DND-41 (cell line): Measurements from ENCODE around the gene VPS35L.

ENCODE experiments used
- ATAC-seq: fragments of 200-7000 bp; cut with Tn5 transposase; 3 replicates; pipeline ENCODE4 v1.9.1; 2021; ENCODE audit warnings: low read depth; ENCODE audit not compliant: insufficient read depth
- DNase-seq: peaks from one replicate; pipeline ENCODE4 v3.0.0-alpha.2; 2020
- H2AFZ ChIP-seq: 2 replicates; pipeline ENCODE4 v1.6.0; 2012; ENCODE audit warnings: low read depth, low read length
- H3K27ac ChIP-seq: 2 replicates; pipeline ENCODE4 v1.5.1; 2012; ENCODE audit warnings: low read length, inconsistent platforms
- H3K27me3 ChIP-seq: fragments of 200-600 bp; sonication (generic); 2 replicates; pipeline ENCODE4 v1.6.0; 2012; ENCODE audit warnings: low read length, mild to moderate bottlenecking, inconsistent platforms; ENCODE audit not compliant: insufficient read depth, poor library complexity
- H3K36me3 ChIP-seq: 2 replicates; pipeline ENCODE4 v1.5.1; 2012; ENCODE audit warnings: low read length, inconsistent platforms; ENCODE audit not compliant: insufficient read depth
- H3K4me1 ChIP-seq: 2 replicates; pipeline ENCODE4 v1.5.1; 2012; ENCODE audit warnings: mild to moderate bottlenecking, low read length; ENCODE audit not compliant: insufficient read depth
- H3K4me2 ChIP-seq: 2 replicates; pipeline ENCODE4 v1.6.0; 2012; ENCODE audit warnings: mild to moderate bottlenecking, moderate library complexity, low read length, inconsistent platforms; ENCODE audit not compliant: insufficient read depth
- H3K4me3 ChIP-seq, 2 experiments: fragments of 200-600 bp in 1 of 2; shearing (Covaris generic) in 1 of 2; 2 replicates each; pipeline ENCODE4 v1.5.1; 2012 to 2016; ENCODE audit warnings: inconsistent platforms in 2 of 2, low read length in 2 of 2, mild to moderate bottlenecking in 2 of 2, low read depth in 1 of 2, moderate library complexity in 1 of 2
- H3K79me2 ChIP-seq: 2 replicates; pipeline ENCODE4 v1.6.0; 2012; ENCODE audit warnings: low read length, inconsistent platforms; ENCODE audit not compliant: insufficient read depth
- H3K9ac ChIP-seq: 2 replicates; pipeline ENCODE4 v1.6.0; 2012; ENCODE audit warnings: low read depth, mild to moderate bottlenecking, inconsistent platforms, low read length, moderate library complexity
- H3K9me3 ChIP-seq: 2 replicates; pipeline ENCODE4 v1.5.1; 2012; ENCODE audit warnings: low read length, moderate library complexity, mild to moderate bottlenecking, inconsistent platforms; ENCODE audit not compliant: insufficient read depth, severe bottlenecking
- H4K20me1 ChIP-seq: 2 replicates; pipeline ENCODE4 v1.6.0; 2012; ENCODE audit warnings: low read length; ENCODE audit not compliant: insufficient read depth
- CTCF ChIP-seq: IDR thresholded peaks from 2 replicates; pipeline ENCODE4 v1.5.1; 2012; ENCODE audit warnings: borderline replicate concordance, low read length, moderate library complexity, mild to moderate bottlenecking; ENCODE audit not compliant: poor library complexity, severe bottlenecking; ENCODE audit errors: extremely low read depth
- EZH2 ChIP-seq: IDR thresholded peaks from 3 replicates; pipeline ENCODE4 v1.6.1; 2012; ENCODE audit warnings: borderline replicate concordance, low read depth, mild to moderate bottlenecking, moderate library complexity, low read length, inconsistent platforms; ENCODE audit not compliant: severe bottlenecking

The VPS35L gene

GRCh38 chr16:19741354-19741753, 185.9 kb downstream of the VPS35L start:
- Histone ChIP-seq H3K79me2 (no peaks in the 10 kb centered on the region), H3K27ac (no peak overlapping the region)
- DNase-seq, result no peak

GRCh38 chr16:19743816-19744159, 188.3 kb downstream of the VPS35L start:
- TF ChIP-seq EZH2, result no peak
- TF ChIP-seq CTCF, result no peak
- Histone ChIP-seq H3K9me3 (no peaks in the 10 kb centered on the region), H2AFZ (no peak overlapping the region), H3K9ac (no peak overlapping the region), H3K27me3 (no peaks in the 10 kb centered on the region), H3K4me2 (no peak overlapping the region), H3K4me3 (no peak overlapping the region), H3K4me1 (no peaks in the 10 kb centered on the region), H3K36me3 (no peaks in the 10 kb centered on the region), H4K20me1 (no peaks in the 10 kb centered on the region), H3K27ac (no peak overlapping the region), H3K79me2 (no peaks in the 10 kb centered on the region)
- no peak for DNase-seq
- ATAC-seq, result no peak

More at GRCh38 chr16:19741354-19741753, 185.9 kb downstream of the VPS35L start:
- no peak for TF ChIP-seq CTCF
- no peak for TF ChIP-seq EZH2
- H3K4me1 ChIP-seq, result no peaks in the 10 kb centered on the region
- H3K36me3 ChIP-seq, result no peaks in the 10 kb centered on the region
- no peak overlapping the region for H3K4me3 ChIP-seq
- H2AFZ ChIP-seq, result no peak overlapping the region
- no peaks in the 10 kb centered on the region for H4K20me1 ChIP-seq
- ATAC-seq, result no peak
- no peak overlapping the region for H3K9ac ChIP-seq
- H3K27me3 ChIP-seq, result no peaks in the 10 kb centered on the region
- H3K9me3 ChIP-seq, result no peaks in the 10 kb centered on the region
- H3K4me2 ChIP-seq, result no peak overlapping the region

GRCh38 chr16:19744670-19745069, 189.2 kb downstream of the VPS35L start:
- Histone ChIP-seq H3K36me3 (no peaks in the 10 kb centered on the region), H3K27me3 (no peaks in the 10 kb centered on the region), H3K4me1 (no peaks in the 10 kb centered on the region), H3K4me3 (no peak overlapping the region), H4K20me1 (no peaks in the 10 kb centered on the region), H3K9ac (no peak overlapping the region), H3K79me2 (no peaks in the 10 kb centered on the region), H3K27ac (no peak overlapping the region), H2AFZ (no peak overlapping the region), H3K4me2 (no peak overlapping the region), H3K9me3 (no peaks in the 10 kb centered on the region)
- ATAC-seq (no peak), DNase-seq (no peak)
- TF ChIP-seq EZH2 (no peak), CTCF (no peak)
